ENCODE measurements around the gene FMO5. TPM values are rescaled to one million over a fixed set of nuclear protein-coding genes. Genes with fewer than 3 reads are reported as not detected.

The FMO5 gene
- polyA plus RNA-seq, 2 donors, result 0.69 to 0.86 TPM

GRCh38 chr1:147223740-147224615, 1.2 kb downstream of the FMO5 start:
- Histone ChIP-seq H3K27ac (ENCODE audit: low read depth in 2 of 2, low read length in 1 of 2) (no peak overlapping the region), H3K36me3 (ENCODE audit: control insufficient read depth in 2 of 2, insufficient read depth in 2 of 2, low read length in 1 of 2) (no peaks in the 10 kb centered on the region), H3K27me3 (ENCODE audit: control insufficient read depth in 1 of 2, insufficient read depth in 2 of 2, low read length in 2 of 2) (no peaks in the 10 kb centered on the region), H3K4me3 (ENCODE audit: low read depth in 1 of 2, low read length in 2 of 2) (no peak overlapping the region), H3K9me3 (ENCODE audit: control insufficient read depth in 2 of 2, insufficient read depth in 1 of 2, low read depth in 1 of 2, low read length in 1 of 2) (no peaks in the 10 kb centered on the region), H3K4me1 (ENCODE audit: control insufficient read depth in 2 of 2, insufficient read depth in 2 of 2, low read length in 1 of 2) (peaks cover 0 to 6% of the 10 kb centered on the region in 2 donors)
- 70 to 76% methylated on average over 14 of the region's 14 CpGs for whole genome bisulfite sequencing, 2 donors

- no peaks in the 10 kb centered on the region for H3K9me3 ChIP-seq (ENCODE audit: control insufficient read depth in 2 of 2, insufficient read depth in 1 of 2, low read depth in 1 of 2, low read length in 1 of 2)
- no peaks in the 10 kb centered on the region for H3K27me3 ChIP-seq (ENCODE audit: control insufficient read depth in 1 of 2, insufficient read depth in 2 of 2, low read length in 2 of 2)
- peaks cover 0 to under 1% of the 10 kb centered on the region in 2 donors for H3K4me1 ChIP-seq (ENCODE audit: control insufficient read depth in 2 of 2, insufficient read depth in 2 of 2, low read length in 1 of 2)
- no peak overlapping the region for H3K4me3 ChIP-seq (ENCODE audit: low read depth in 1 of 2, low read length in 2 of 2)
- H3K27ac ChIP-seq (ENCODE audit: low read depth in 2 of 2, low read length in 1 of 2), result no peak overlapping the region
- 57 to 58% methylated on average over 3 of the region's 3 CpGs for WGBS, 2 donors
- no peaks in the 10 kb centered on the region for H3K36me3 ChIP-seq (ENCODE audit: control insufficient read depth in 2 of 2, insufficient read depth in 2 of 2, low read length in 1 of 2)
These were observed 6.5 kb downstream of the FMO5 start for GRCh38 chr1:147218606-147219005.

GRCh38 chr1:147217141-147217540, 8.0 kb downstream of the FMO5 start:
- H3K36me3 ChIP-seq (ENCODE audit: control insufficient read depth in 2 of 2, insufficient read depth in 2 of 2, low read length in 1 of 2), result peaks cover 0 to under 1% of the 10 kb centered on the region in 2 donors
- no peaks in the 10 kb centered on the region for H3K4me1 ChIP-seq (ENCODE audit: control insufficient read depth in 2 of 2, insufficient read depth in 2 of 2, low read length in 1 of 2)
- WGBS, 2 donors, result 96 to 97% methylated on average over 7 of the region's 7 CpGs
- no peak overlapping the region for H3K4me3 ChIP-seq (ENCODE audit: low read depth in 1 of 2, low read length in 2 of 2)
- H3K9me3 ChIP-seq (ENCODE audit: control insufficient read depth in 2 of 2, insufficient read depth in 1 of 2, low read depth in 1 of 2, low read length in 1 of 2), result no peaks in the 10 kb centered on the region
- H3K27me3 ChIP-seq (ENCODE audit: control insufficient read depth in 1 of 2, insufficient read depth in 2 of 2, low read length in 2 of 2), result no peaks in the 10 kb centered on the region
- no peak overlapping the region for H3K27ac ChIP-seq (ENCODE audit: low read depth in 2 of 2, low read length in 1 of 2)

- Histone ChIP-seq H3K9me3 (ENCODE audit: control insufficient read depth in 2 of 2, insufficient read depth in 1 of 2, low read depth in 1 of 2, low read length in 1 of 2) (no peaks in the 10 kb centered on the region), H3K4me1 (ENCODE audit: control insufficient read depth in 2 of 2, insufficient read depth in 2 of 2, low read length in 1 of 2) (no peaks in the 10 kb centered on the region), H3K27me3 (ENCODE audit: control insufficient read depth in 1 of 2, insufficient read depth in 2 of 2, low read length in 2 of 2) (no peaks in the 10 kb centered on the region), H3K4me3 (ENCODE audit: low read depth in 1 of 2, low read length in 2 of 2) (no peak overlapping the region), H3K36me3 (ENCODE audit: control insufficient read depth in 2 of 2, insufficient read depth in 2 of 2, low read length in 1 of 2) (peaks cover 0 to 6% of the 10 kb centered on the region in 2 donors), H3K27ac (ENCODE audit: low read depth in 2 of 2, low read length in 1 of 2) (no peak overlapping the region)
- WGBS, 2 donors, result 75 to 91% methylated on average over 3 of the region's 3 CpGs
These were observed 9.0 kb downstream of the FMO5 start for GRCh38 chr1:147216124-147216523.

GRCh38 chr1:147215540-147215916, 9.6 kb downstream of the FMO5 start:
- no peaks in the 10 kb centered on the region for H3K4me1 ChIP-seq (ENCODE audit: control insufficient read depth in 2 of 2, insufficient read depth in 2 of 2, low read length in 1 of 2)
- peaks cover 0 to 6% of the 10 kb centered on the region in 2 donors for H3K36me3 ChIP-seq (ENCODE audit: control insufficient read depth in 2 of 2, insufficient read depth in 2 of 2, low read length in 1 of 2)
- no peak overlapping the region for H3K4me3 ChIP-seq (ENCODE audit: low read depth in 1 of 2, low read length in 2 of 2)
- H3K9me3 ChIP-seq (ENCODE audit: control insufficient read depth in 2 of 2, insufficient read depth in 1 of 2, low read depth in 1 of 2, low read length in 1 of 2), result no peaks in the 10 kb centered on the region
- 28 to 34% methylated on average over 2 of the region's 2 CpGs for WGBS, 2 donors
- no peaks in the 10 kb centered on the region for H3K27me3 ChIP-seq (ENCODE audit: control insufficient read depth in 1 of 2, insufficient read depth in 2 of 2, low read length in 2 of 2)
- H3K27ac ChIP-seq (ENCODE audit: low read depth in 2 of 2, low read length in 1 of 2), result no peak overlapping the region

- Histone ChIP-seq H3K9me3 (ENCODE audit: control insufficient read depth in 2 of 2, insufficient read depth in 1 of 2, low read depth in 1 of 2, low read length in 1 of 2) (no peaks in the 10 kb centered on the region), H3K4me1 (ENCODE audit: control insufficient read depth in 2 of 2, insufficient read depth in 2 of 2, low read length in 1 of 2) (no peaks in the 10 kb centered on the region), H3K27me3 (ENCODE audit: control insufficient read depth in 1 of 2, insufficient read depth in 2 of 2, low read length in 2 of 2) (no peaks in the 10 kb centered on the region), H3K4me3 (ENCODE audit: low read depth in 1 of 2, low read length in 2 of 2) (no peak overlapping the region), H3K27ac (ENCODE audit: low read depth in 2 of 2, low read length in 1 of 2) (no peak overlapping the region), H3K36me3 (ENCODE audit: control insufficient read depth in 2 of 2, insufficient read depth in 2 of 2, low read length in 1 of 2) (peaks cover 0 to 6% of the 10 kb centered on the region in 2 donors)
These were observed 10.1 kb downstream of the FMO5 start for GRCh38 chr1:147214842-147215539.

- no peaks in the 10 kb centered on the region for H3K9me3 ChIP-seq (ENCODE audit: control insufficient read depth in 2 of 2, insufficient read depth in 1 of 2, low read depth in 1 of 2, low read length in 1 of 2)
- H3K4me1 ChIP-seq (ENCODE audit: control insufficient read depth in 2 of 2, insufficient read depth in 2 of 2, low read length in 1 of 2), result no peaks in the 10 kb centered on the region
- no peak overlapping the region for H3K4me3 ChIP-seq (ENCODE audit: low read depth in 1 of 2, low read length in 2 of 2)
- H3K27me3 ChIP-seq (ENCODE audit: control insufficient read depth in 1 of 2, insufficient read depth in 2 of 2, low read length in 2 of 2), result no peaks in the 10 kb centered on the region
- H3K27ac ChIP-seq (ENCODE audit: low read depth in 2 of 2, low read length in 1 of 2), result no peak overlapping the region
- 78 to 82% methylated on average over 7 of the region's 7 CpGs for WGBS, 2 donors
- H3K36me3 ChIP-seq (ENCODE audit: control insufficient read depth in 2 of 2, insufficient read depth in 2 of 2, low read length in 1 of 2), result peaks cover 0 to 6% of the 10 kb centered on the region in 2 donors
These were observed 10.8 kb downstream of the FMO5 start for GRCh38 chr1:147214325-147214724.

- Histone ChIP-seq H3K9me3 (ENCODE audit: control insufficient read depth in 2 of 2, insufficient read depth in 1 of 2, low read depth in 1 of 2, low read length in 1 of 2) (no peaks in the 10 kb centered on the region), H3K4me1 (ENCODE audit: control insufficient read depth in 2 of 2, insufficient read depth in 2 of 2, low read length in 1 of 2) (no peaks in the 10 kb centered on the region), H3K36me3 (ENCODE audit: control insufficient read depth in 2 of 2, insufficient read depth in 2 of 2, low read length in 1 of 2) (peaks cover 0 to 6% of the 10 kb centered on the region in 2 donors), H3K4me3 (ENCODE audit: low read depth in 1 of 2, low read length in 2 of 2) (no peak overlapping the region), H3K27ac (ENCODE audit: low read depth in 2 of 2, low read length in 1 of 2) (no peak overlapping the region), H3K27me3 (ENCODE audit: control insufficient read depth in 1 of 2, insufficient read depth in 2 of 2, low read length in 2 of 2) (no peaks in the 10 kb centered on the region)
These were observed 11.9 kb downstream of the FMO5 start for GRCh38 chr1:147213271-147213670.

GRCh38 chr1:147211577-147211976, 13.6 kb downstream of the FMO5 start:
- no peaks in the 10 kb centered on the region for H3K4me1 ChIP-seq (ENCODE audit: control insufficient read depth in 2 of 2, insufficient read depth in 2 of 2, low read length in 1 of 2)
- H3K9me3 ChIP-seq (ENCODE audit: control insufficient read depth in 2 of 2, insufficient read depth in 1 of 2, low read depth in 1 of 2, low read length in 1 of 2), result no peaks in the 10 kb centered on the region
- H3K36me3 ChIP-seq (ENCODE audit: control insufficient read depth in 2 of 2, insufficient read depth in 2 of 2, low read length in 1 of 2), result peaks cover 0 to 6% of the 10 kb centered on the region in 2 donors
- H3K27ac ChIP-seq (ENCODE audit: low read depth in 2 of 2, low read length in 1 of 2), result no peak overlapping the region
- no peaks in the 10 kb centered on the region for H3K27me3 ChIP-seq (ENCODE audit: control insufficient read depth in 1 of 2, insufficient read depth in 2 of 2, low read length in 2 of 2)
- WGBS, 2 donors, result 91 to 96% methylated on average over 2 of the region's 2 CpGs
- H3K4me3 ChIP-seq (ENCODE audit: low read depth in 1 of 2, low read length in 2 of 2), result no peak overlapping the region
